AG08396 (cell line): ENCODE data around the gene FAM3B.

ENCODE experiments used
- DNase-seq: peaks from one replicate; pipeline ENCODE4 v3.0.0; 2012; ENCODE audit warnings: low spot score, mixed read lengths

The FAM3B gene

GRCh38 chr21:41319273-41319672 is 2.7 kb downstream of the FAM3B start:
- no peak for DNase-seq

GRCh38 chr21:41321211-41321907 is 4.8 kb downstream of the FAM3B start:
- no peak for DNase-seq

- no peak for DNase-seq
Observed at GRCh38 chr21:41321908-41322495, 5.4 kb downstream of the FAM3B start.

GRCh38 chr21:41322496-41323382 is 6.1 kb downstream of the FAM3B start:
- DNase-seq: no peak

GRCh38 chr21:41325138-41325912 is 8.7 kb downstream of the FAM3B start:
- DNase-seq: no peak

- DNase-seq: no peak
Observed at GRCh38 chr21:41326414-41327080, 9.9 kb downstream of the FAM3B start.

GRCh38 chr21:41327753-41328152 is 11.2 kb downstream of the FAM3B start:
- DNase-seq: no peak

- no peak for DNase-seq
Observed at GRCh38 chr21:41328660-41329607, 12.3 kb downstream of the FAM3B start.

- DNase-seq: no peak
Observed at GRCh38 chr21:41333752-41334151, 17.2 kb downstream of the FAM3B start.

GRCh38 chr21:41337515-41337914 is 20.9 kb downstream of the FAM3B start:
- no peak for DNase-seq

GRCh38 chr21:41338455-41338854 is 21.9 kb downstream of the FAM3B start:
- DNase-seq: no peak

GRCh38 chr21:41342035-41342434 is 25.4 kb downstream of the FAM3B start:
- DNase-seq: no peak

- DNase-seq: no peak
Observed at GRCh38 chr21:41344146-41344545, 27.5 kb downstream of the FAM3B start.

- DNase-seq: no peak
Observed at GRCh38 chr21:41345356-41345755, 28.8 kb downstream of the FAM3B start.

GRCh38 chr21:41345934-41346685 is 29.5 kb downstream of the FAM3B start:
- no peak for DNase-seq

GRCh38 chr21:41346758-41347157 is 30.2 kb downstream of the FAM3B start:
- DNase-seq: no peak

GRCh38 chr21:41348434-41348833 is 31.8 kb downstream of the FAM3B start:
- no peak for DNase-seq

GRCh38 chr21:41349126-41349525 is 32.5 kb downstream of the FAM3B start:
- no peak for DNase-seq

GRCh38 chr21:41349619-41350390 is 33.2 kb downstream of the FAM3B start:
- no peak for DNase-seq
